Activated naive CD4-positive, alpha-beta T cell treated with anti-CD3 and anti-CD28 coated beads, Interleukin-2, amount 10 ng/mL, durations not matched to agents 7 days and 5 days (primary cell): ENCODE results near the gene CAPG.
A peak's percentile ranks its signal among the peaks of the same experiment; 100 is the strongest.
"Not testable (repeated sequence)": the region's sequence is repeated elsewhere in the genome, so short reads cannot be mapped to it uniquely, and the experiment has no call there.

Source experiments
- CTCF ChIA-PET: fragments of 350-600 bp; sonication (Branson Sonifier 250); formaldehyde crosslinking; loops from one replicate; lab custom pipeline; 2021; ENCODE audit warnings: antibody characterized with exemption; lab: Charles Lee
- DNase-seq: peaks from one replicate; pipeline ENCODE4 v3.0.0-alpha.2; 2020
- H3K27ac Mint-ChIP-seq: one replicate; pipeline ENCODE4 v1.8.0; 2021; ENCODE audit warnings: mild to moderate bottlenecking, moderate library complexity, mixed read lengths
- H3K27me3 Mint-ChIP-seq: one replicate; pipeline ENCODE4 v1.8.0; 2021; ENCODE audit warnings: mild to moderate bottlenecking, mixed read lengths
- H3K36me3 Mint-ChIP-seq: one replicate; pipeline ENCODE4 v1.8.0; 2021; ENCODE audit warnings: mixed read lengths
- H3K4me1 Mint-ChIP-seq: one replicate; pipeline ENCODE4 v1.8.0; 2021; ENCODE audit warnings: mixed read lengths
- H3K4me3 Mint-ChIP-seq: one replicate; pipeline ENCODE4 v1.8.0; 2021; ENCODE audit warnings: mild to moderate bottlenecking, moderate library complexity, mixed read lengths
- H3K9me3 Mint-ChIP-seq: one replicate; pipeline ENCODE4 v1.8.0; 2021; ENCODE audit warnings: mixed read lengths

CAPG gene

DNA sequence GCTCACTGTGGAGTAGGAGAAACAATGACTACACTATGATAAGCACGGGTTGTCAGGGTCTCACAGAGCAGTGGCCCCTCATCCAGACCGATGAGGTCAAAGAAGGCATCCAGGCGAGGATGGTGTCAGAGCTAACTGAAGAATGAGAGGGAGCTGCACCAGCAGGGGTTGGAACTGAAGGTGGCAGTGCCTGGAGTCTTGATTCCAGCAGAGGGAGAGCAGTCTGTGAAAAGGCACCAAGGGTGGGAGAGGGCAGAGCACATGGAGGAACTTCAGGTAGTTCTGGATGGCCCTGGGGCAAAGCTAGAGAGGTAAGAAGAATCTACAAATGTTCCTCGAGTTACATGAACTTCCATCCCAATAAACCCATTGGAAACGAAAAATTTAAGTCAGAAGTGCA lies 43.0 kb downstream of the CAPG start:
- no peak overlapping the region for H3K27ac Mint-ChIP-seq

DNA sequence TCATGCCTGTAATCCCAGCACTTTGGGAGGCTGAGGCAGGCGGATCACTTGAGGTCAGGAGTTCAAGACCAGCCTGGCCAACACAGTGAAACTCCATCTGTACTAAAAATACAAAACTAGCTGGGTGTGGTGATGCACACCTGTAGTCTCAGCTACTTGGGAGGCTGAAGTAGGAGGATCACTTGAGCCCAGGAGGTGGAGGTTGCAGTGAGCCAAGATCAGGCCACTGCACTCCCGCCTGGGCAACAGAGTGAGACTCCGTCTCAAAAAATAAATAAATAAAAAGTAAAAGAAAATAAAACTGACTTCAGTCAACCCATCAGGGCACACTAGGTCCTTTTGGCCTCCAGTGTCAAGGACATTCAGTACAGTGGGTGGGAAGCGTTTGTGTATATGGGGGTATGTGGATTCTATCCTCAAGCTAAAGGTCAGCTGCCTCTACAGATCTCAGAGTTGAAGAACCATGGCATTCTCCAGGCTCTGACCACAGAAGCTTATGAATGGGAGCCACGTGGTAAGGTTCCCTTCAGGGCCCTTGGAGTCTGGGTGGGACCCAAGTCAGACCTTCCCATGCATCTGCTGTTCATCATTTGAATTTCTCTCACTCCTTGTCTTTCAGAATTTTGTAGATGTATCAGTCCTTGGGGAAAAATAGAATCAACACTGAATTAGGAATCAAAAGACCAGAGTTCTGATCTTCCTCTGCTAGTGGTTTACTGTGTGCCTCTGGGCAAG lies 47.3 kb downstream of the CAPG start:
- H3K36me3 Mint-ChIP-seq, result peaks cover 28% of the 10 kb centered on the region

More for the DNA sequence above, 43.0 kb downstream of the CAPG start:
- Mint-ChIP-seq H3K36me3 (peaks cover 12% of the 10 kb centered on the region), H3K9me3 (no peaks in the 10 kb centered on the region), H3K4me1 (no peaks in the 10 kb centered on the region), H3K27me3 (no peaks in the 10 kb centered on the region), H3K4me3 (no peak overlapping the region)
- CTCF ChIA-PET, result no interaction called here
- DNase-seq, result no peak

DNA sequence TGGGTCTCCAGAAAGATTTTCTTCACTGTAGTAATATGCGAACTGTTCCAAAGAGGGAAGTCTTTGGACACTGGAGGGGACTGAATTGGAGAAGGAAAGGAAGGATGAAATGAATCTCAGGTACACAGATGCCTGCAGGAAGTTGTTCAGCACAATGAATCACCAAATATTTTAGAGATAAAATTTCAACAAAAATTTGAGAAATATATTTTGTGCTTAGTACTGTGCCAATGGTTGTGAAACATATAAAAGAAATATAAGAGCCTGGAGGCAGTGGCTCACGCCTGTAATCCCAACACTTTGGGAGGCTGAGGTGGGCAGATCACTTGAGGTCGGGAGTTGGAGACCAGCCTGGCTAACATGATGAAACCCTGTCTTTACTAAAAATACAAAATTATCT lies 52.4 kb downstream of the CAPG start:
- H3K36me3 Mint-ChIP-seq, result peaks cover 39% of the 10 kb centered on the region
- CTCF ChIA-PET, result interaction anchor here (1.5 kb wide), 1 partner anchor 194 kb away, joined by 3 read pairs; no protein-coding TSS in a partner anchor
- no peak overlapping the region for H3K27ac Mint-ChIP-seq
- DNase-seq, result no peak
- H3K4me1 Mint-ChIP-seq, result peaks cover 44% of the 10 kb centered on the region
- no peaks in the 10 kb centered on the region for H3K9me3 Mint-ChIP-seq
- H3K4me3 Mint-ChIP-seq, result no peak overlapping the region
- no peaks in the 10 kb centered on the region for H3K27me3 Mint-ChIP-seq

More for the DNA sequence above, 47.3 kb downstream of the CAPG start:
- H3K4me1 Mint-ChIP-seq, H3K27me3 Mint-ChIP-seq, H3K27ac Mint-ChIP-seq, DNase-seq, CTCF ChIA-PET, H3K9me3 Mint-ChIP-seq, H3K4me3 Mint-ChIP-seq: not testable (repeated sequence)

DNA sequence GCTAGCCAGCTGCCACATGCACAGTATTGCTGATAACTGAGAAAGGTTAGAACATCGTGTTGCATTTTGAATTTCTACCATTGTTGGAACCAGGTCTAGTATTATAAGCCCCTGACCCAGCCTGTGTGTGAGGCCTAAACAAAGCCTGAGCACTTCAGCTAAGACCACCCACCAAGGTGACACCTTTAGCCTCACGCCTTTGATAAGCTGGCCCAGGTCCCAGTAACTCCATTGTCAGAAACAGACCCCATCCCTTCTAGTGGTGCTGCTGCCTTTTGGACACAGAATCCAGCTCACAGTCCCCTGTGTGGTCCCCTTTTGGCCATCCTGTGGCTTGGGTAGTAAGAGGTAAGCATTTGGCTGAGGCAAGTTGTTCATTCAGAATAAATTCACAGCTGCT lies 54.0 kb downstream of the CAPG start:
- no peak overlapping the region for H3K27ac Mint-ChIP-seq
- DNase-seq, result no peak
- H3K4me3 Mint-ChIP-seq, result peak overlapping the region; percentile 99
- H3K4me1 Mint-ChIP-seq, result peaks cover 51% of the 10 kb centered on the region
- no peaks in the 10 kb centered on the region for H3K27me3 Mint-ChIP-seq
- peaks cover 34% of the 10 kb centered on the region for H3K36me3 Mint-ChIP-seq
- no peaks in the 10 kb centered on the region for H3K9me3 Mint-ChIP-seq
- CTCF ChIA-PET, result no interaction called here

DNA sequence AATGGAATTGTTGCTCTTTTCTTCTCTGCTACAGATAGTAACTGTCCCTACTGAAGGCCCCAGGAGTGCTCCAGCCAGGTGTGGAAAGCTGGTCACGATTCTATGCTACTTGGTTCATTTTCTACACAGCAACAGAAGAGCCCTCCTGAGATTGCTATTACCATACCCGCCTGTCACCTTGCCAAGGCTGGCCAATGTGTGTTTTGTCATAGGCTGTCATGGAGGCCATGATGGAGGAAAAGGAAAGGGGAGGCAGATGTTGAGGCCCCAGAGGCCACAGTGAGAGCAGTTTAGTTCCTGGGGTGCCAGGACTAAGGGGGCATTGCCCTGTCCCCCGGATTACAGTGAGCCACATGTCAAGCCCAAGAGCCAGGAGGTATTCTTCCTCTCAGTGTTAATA lies 54.6 kb downstream of the CAPG start:
- Mint-ChIP-seq H3K4me3 (peak overlapping the region; percentile 99), H3K36me3 (peaks cover 38% of the 10 kb centered on the region), H3K27me3 (no peaks in the 10 kb centered on the region), H3K4me1 (peaks cover 54% of the 10 kb centered on the region), H3K27ac (no peak overlapping the region), H3K9me3 (no peaks in the 10 kb centered on the region)
- CTCF ChIA-PET, result interaction anchor here (1.7 to 2.1 kb wide), 4 partner anchors 14 to 197 kb away, joined by 5 to 9 read pairs (median 6); no protein-coding TSS in a partner anchor
- no peak for DNase-seq

DNA sequence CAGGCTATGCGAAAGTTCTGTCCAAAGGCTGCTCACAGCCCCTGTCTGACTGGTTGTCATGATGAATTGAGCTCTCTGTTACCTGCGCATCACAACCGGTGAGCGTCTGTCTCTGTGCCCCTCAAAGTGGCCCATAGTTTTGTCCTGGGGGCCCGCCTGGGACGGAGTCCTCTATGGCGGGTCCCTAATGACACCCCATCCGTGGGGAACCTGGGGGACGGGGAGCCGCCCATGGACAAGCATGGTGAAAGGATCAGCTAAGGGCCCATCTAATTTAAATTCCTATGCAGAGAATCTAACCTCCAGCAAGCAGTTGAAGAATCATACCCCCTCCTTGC lies 55.1 kb downstream of the CAPG start:
- CTCF ChIA-PET, result interaction anchor here (1.4 to 2.1 kb wide), 5 partner anchors 9 to 197 kb away, joined by 3 to 9 read pairs (median 5); no protein-coding TSS in a partner anchor
- H3K9me3 Mint-ChIP-seq, result no peaks in the 10 kb centered on the region
- H3K4me3 Mint-ChIP-seq, result peak overlapping the region; percentile 99
- H3K27me3 Mint-ChIP-seq, result no peaks in the 10 kb centered on the region
- H3K36me3 Mint-ChIP-seq, result peaks cover 42% of the 10 kb centered on the region
- peak overlapping the region; percentile 95 for H3K27ac Mint-ChIP-seq
- H3K4me1 Mint-ChIP-seq, result peaks cover 54% of the 10 kb centered on the region
- no peak for DNase-seq

DNA sequence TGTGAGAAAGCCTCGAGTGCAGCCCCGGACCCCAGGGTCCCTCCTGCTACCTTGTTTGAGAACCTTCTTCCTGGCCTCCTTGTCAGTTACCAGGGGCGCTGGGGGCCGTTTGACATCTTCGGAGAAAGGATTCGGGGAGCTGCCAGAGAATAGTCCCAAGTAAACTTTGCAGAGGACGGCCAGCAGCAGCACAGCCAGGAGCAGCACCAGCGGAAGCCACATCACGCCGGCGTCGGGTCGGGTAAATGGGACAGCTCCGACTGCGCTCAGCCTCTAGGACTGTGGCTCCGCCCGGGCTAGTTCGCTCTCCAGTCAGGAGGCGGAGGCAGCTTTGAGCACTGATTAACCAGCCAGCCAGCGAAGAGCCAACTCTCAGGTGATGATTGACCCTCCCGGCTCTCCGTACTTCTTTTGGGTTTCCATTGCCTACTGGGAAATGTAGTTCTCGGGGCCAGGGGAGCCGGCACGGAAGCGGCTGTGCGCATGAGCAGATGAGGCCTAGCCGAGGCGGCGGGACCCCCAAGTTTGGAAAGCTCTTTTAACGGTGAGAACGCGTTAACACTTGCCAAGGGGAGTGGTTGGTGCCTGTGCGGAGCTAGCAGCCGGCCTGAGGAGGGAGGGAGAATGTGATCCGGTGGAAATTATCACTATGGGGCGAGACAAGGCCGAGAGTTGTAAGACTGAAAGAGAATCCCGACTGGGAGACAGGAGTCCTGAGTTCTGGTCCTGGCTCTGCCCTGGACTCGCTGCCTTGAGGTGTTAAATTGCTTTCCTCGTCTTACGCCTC lies 55.7 kb downstream of the CAPG start, which contains the start of the genes ELMOD3 and RETSAT:
TSS of gene ELMOD3 (plus strand) at position 484 of the 787 bp plus-strand sequence. CDS start 2,430 bp downstream, outside the sequence.
TSS of gene RETSAT (minus strand) at position 243 of the 787 bp plus-strand sequence. CDS start at position 222, 21 bp downstream.
- DNase-seq, result peak; percentile 99
- CTCF ChIA-PET, result interaction anchor here (1.2 to 2.1 kb wide), 6 partner anchors 10 to 198 kb away, joined by 3 to 9 read pairs (median 5); no protein-coding TSS in a partner anchor
- Mint-ChIP-seq H3K9me3 (no peaks in the 10 kb centered on the region), H3K4me1 (peaks cover 52% of the 10 kb centered on the region), H3K27me3 (no peaks in the 10 kb centered on the region), H3K4me3 (peak within 1 kb of the TSS; percentile 99), H3K27ac (peak within 1 kb of the TSS; percentile 95), H3K36me3 (peaks cover 44% of the 10 kb centered on the region)

DNA sequence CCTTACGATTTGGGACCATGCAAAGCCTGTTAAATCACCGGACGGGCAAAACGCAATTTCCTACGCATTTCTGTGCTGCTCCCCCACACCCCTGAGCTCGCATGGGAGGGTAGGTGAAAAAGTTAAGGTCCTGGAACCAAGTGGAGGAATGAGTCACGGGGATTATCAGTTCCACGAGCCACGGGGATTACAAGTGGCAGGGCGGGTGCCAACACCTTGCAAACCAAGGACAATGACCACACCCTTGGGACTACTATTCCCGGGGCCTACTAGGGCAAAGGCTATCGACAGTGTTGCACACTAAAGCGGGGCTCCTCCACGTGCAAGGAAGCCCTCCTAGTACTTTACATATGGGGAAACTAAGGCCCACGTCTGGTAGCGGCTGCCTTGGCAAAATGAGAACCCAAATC lies 56.3 kb downstream of the CAPG start:
- DNase-seq, result no peak
- Mint-ChIP-seq H3K27me3 (no peaks in the 10 kb centered on the region), H3K36me3 (peaks cover 42% of the 10 kb centered on the region), H3K4me3 (peak overlapping the region; percentile 99), H3K9me3 (no peaks in the 10 kb centered on the region), H3K27ac (peak overlapping the region; percentile 95), H3K4me1 (peaks cover 52% of the 10 kb centered on the region)
- CTCF ChIA-PET, result interaction anchor here (0.6 to 2.1 kb wide), 8 partner anchors 10 to 249 kb away, joined by 3 to 9 read pairs (median 5); no protein-coding TSS in a partner anchor

DNA sequence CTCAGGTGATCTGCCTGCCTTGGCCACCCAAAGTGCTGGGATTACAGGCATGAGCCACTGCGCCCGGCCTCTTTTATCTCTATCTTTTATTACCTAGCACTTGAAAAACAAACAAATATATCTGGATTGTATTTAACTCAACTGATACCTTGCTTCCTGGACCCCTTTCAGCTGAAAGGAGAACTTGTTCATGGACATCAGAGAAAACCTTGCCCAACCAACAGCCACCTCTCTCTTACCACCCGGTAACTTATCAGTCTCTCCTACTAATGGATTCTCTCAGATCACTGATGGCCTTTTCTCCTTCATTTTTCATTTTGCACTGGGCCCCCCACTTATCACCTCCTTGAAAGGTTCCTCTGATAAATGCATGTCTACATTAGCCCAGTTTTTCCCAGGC lies 62.6 kb downstream of the CAPG start:
- H3K27ac Mint-ChIP-seq, result no peak overlapping the region

More for the DNA sequence above, 62.6 kb downstream of the CAPG start:
- H3K9me3 Mint-ChIP-seq, result no peaks in the 10 kb centered on the region
- CTCF ChIA-PET, result no interaction called here
- no peaks in the 10 kb centered on the region for H3K27me3 Mint-ChIP-seq
- no peak for DNase-seq
- H3K4me1 Mint-ChIP-seq, result peaks cover 9% of the 10 kb centered on the region
- H3K36me3 Mint-ChIP-seq, result peaks cover 42% of the 10 kb centered on the region
- no peak overlapping the region for H3K4me3 Mint-ChIP-seq
